CD4-positive, alpha-beta T cell treated with Interleukin-17A for 1 hour (primary cell): Measurements from ENCODE around the gene GAGE12C.
"Not testable (repeated sequence)": the region's sequence is repeated elsewhere in the genome, so short reads cannot be mapped to it uniquely, and the experiment has no call there.

ENCODE experiments used
- DNase-seq: peaks from one replicate; pipeline ENCODE4 v3.0.0-alpha.2; 2020

The GAGE12C gene, protein sequence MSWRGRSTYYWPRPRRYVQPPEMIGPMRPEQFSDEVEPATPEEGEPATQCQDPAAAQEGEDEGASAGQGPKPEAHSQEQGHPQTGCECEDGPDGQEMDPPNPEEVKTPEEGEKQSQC

GRCh38 chrX:49531877-49532276 lies at the start of gene GAGE12C:
GAGE12C (plus strand) TSS chrX:49532177; CDS start chrX:49533332, 1,155 bp downstream.
- not testable (repeated sequence) for DNase-seq

DNA sequence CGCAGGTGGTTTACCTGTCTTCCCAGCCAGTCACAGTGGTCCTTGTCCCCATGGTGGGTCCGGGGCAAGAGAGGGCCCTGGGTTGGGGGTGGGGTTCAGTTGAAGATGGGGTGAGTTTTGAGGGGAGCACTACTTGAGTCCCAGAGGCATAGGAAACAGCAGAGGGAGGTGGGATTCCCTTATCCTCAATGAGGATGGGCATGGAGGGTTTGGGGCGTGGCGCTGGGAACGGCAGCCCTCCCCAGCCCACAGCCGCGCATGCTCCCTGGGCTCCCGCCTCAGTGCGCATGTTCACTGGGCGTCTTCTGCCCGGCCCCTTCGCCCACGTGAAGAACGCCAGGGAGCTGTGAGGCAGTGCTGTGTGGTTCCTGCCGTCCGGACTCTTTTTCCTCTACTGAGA lies 9.5 kb downstream of the GAGE12C start, which contains the start of gene GAGE12D:
Gene GAGE12D (plus strand): TSS at position 301 of the 400 bp plus-strand sequence. CDS start 1,155 bp downstream, outside the sequence.
- not testable (repeated sequence) for DNase-seq

DNA sequence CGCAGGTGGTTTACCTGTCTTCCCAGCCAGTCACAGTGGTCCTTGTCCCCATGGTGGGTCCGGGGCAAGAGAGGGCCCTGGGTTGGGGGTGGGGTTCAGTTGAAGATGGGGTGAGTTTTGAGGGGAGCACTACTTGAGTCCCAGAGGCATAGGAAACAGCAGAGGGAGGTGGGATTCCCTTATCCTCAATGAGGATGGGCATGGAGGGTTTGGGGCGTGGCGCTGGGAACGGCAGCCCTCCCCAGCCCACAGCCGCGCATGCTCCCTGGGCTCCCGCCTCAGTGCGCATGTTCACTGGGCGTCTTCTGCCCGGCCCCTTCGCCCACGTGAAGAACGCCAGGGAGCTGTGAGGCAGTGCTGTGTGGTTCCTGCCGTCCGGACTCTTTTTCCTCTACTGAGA lies 19.0 kb downstream of the GAGE12C start, which contains the start of gene GAGE12E:
Gene GAGE12E (plus strand): TSS at position 301 of the 400 bp plus-strand sequence. CDS start 1,155 bp downstream, outside the sequence.
- DNase-seq = not testable (repeated sequence)

DNA sequence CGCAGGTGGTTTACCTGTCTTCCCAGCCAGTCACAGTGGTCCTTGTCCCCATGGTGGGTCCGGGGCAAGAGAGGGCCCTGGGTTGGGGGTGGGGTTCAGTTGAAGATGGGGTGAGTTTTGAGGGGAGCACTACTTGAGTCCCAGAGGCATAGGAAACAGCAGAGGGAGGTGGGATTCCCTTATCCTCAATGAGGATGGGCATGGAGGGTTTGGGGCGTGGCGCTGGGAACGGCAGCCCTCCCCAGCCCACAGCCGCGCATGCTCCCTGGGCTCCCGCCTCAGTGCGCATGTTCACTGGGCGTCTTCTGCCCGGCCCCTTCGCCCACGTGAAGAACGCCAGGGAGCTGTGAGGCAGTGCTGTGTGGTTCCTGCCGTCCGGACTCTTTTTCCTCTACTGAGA lies 28.6 kb downstream of the GAGE12C start, which contains the start of gene GAGE12F:
Gene GAGE12F (plus strand): TSS at position 301 of the 400 bp plus-strand sequence. CDS start 1,155 bp downstream, outside the sequence.
- DNase-seq = not testable (repeated sequence)

- DNase-seq = not testable (repeated sequence)
These were observed 36.8 kb downstream of the GAGE12C start for GRCh38 chrX:49568728-49569127.

DNA sequence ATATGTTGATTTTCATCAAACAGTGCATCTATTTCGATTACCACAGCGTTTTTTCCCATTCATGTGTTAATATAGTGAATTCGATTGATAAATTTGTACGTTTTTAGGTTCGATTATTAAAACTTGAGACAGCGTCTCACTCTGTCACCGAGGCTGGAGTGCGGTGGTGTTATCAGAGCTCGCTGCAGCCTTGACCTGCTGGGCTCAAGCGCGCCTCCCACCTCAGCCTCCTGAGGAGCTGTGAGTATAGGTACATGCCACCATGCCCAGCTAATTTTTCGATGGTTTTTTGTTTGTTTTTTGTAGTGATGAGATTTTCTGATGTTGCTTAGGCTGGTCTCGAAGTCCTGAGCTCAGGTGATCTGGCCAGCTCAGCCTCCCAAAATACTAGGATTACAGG lies 37.2 kb downstream of the GAGE12C start:
- DNase-seq = not testable (repeated sequence)

DNA sequence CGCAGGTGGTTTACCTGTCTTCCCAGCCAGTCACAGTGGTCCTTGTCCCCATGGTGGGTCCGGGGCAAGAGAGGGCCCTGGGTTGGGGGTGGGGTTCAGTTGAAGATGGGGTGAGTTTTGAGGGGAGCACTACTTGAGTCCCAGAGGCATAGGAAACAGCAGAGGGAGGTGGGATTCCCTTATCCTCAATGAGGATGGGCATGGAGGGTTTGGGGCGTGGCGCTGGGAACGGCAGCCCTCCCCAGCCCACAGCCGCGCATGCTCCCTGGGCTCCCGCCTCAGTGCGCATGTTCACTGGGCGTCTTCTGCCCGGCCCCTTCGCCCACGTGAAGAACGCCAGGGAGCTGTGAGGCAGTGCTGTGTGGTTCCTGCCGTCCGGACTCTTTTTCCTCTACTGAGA lies 38.1 kb downstream of the GAGE12C start, which contains the start of gene GAGE12G:
Gene GAGE12G (plus strand): TSS at position 301 of the 400 bp plus-strand sequence. CDS start 1,155 bp downstream, outside the sequence.
- DNase-seq = not testable (repeated sequence)

DNA sequence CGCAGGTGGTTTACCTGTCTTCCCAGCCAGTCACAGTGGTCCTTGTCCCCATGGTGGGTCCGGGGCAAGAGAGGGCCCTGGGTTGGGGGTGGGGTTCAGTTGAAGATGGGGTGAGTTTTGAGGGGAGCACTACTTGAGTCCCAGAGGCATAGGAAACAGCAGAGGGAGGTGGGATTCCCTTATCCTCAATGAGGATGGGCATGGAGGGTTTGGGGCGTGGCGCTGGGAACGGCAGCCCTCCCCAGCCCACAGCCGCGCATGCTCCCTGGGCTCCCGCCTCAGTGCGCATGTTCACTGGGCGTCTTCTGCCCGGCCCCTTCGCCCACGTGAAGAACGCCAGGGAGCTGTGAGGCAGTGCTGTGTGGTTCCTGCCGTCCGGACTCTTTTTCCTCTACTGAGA lies 47.7 kb downstream of the GAGE12C start, which contains the start of gene GAGE12H:
Gene GAGE12H (plus strand): TSS at position 301 of the 400 bp plus-strand sequence. CDS start 1,155 bp downstream, outside the sequence.
- not testable (repeated sequence) for DNase-seq
